GM21423 (cell line): ENCODE results near the gene SLC30A5.
"Not testable (repeated sequence)": the region's sequence is repeated elsewhere in the genome, so short reads cannot be mapped to it uniquely, and the experiment has no call there.

Experiments used
- ATAC-seq: cut with Tn5 transposase; IDR thresholded peaks from one replicate; pipeline ENCODE4 v1.9.1; 2021; ENCODE audit warnings: mild to moderate bottlenecking, moderate library complexity; ENCODE audit not compliant: unreplicated experiment

The SLC30A5 gene

DNA sequence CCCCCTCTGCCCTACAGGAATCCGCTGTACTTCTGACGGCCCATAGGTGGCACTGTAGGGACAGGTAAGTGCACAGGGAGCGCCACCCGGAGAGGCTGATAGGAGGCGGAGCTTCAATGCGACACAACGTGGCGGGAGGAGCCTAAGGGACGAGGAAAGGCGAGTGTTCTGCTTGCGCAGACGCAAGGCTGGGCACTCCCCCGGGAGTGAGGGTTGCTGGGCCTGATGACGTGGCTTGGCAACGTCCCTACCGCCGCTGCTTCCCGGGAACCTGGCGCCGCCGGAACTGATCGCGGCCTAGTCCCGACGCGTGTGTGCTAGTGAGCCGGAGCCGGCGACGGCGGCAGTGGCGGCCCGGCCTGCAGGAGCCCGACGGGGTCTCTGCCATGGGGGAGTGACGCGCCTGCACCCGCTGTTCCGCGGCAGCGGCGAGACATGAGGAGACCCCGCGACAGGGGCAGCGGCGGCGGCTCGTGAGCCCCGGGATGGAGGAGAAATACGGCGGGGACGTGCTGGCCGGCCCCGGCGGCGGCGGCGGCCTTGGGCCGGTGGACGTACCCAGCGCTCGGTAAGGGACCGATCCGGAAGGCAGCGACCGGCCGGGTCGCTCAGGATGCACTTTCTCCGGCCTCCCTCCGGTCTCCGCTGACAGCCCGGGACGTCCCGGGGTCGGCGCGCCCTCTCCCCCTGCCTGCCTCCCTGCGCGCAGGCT, at the start of gene SLC30A5:
TSS of gene SLC30A5 (plus strand) at position 244 of the 712 bp plus-strand sequence. CDS start at position 486, 242 bp downstream.
- peak; percentile 99 for ATAC-seq

- not testable (repeated sequence) for ATAC-seq
Measured at GRCh38 chr5:69045213-69045612, 48.6 kb upstream of the SLC30A5 start.

GRCh38 chr5:69046375-69046957, 47.3 kb upstream of the SLC30A5 start:
- no peak for ATAC-seq

DNA sequence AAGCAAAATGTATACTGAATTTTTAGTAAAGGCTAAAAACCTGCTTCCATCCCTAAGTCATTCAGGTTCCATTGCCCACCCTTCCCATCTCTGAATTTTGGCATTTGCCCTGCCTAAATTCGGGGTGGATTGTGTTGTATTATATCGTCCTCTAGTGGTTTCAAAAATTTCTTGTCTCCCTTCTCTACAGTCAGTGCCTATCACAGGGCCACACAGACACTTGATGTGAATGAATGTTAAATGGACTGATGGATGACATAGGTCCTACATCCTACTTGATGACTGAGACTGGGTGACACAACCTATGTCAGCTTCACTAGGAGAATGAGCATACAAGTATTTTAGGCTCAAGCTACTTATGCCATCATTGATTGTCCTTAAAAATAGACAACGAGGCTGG, 45.6 kb upstream of the SLC30A5 start:
- no peak for ATAC-seq

DNA sequence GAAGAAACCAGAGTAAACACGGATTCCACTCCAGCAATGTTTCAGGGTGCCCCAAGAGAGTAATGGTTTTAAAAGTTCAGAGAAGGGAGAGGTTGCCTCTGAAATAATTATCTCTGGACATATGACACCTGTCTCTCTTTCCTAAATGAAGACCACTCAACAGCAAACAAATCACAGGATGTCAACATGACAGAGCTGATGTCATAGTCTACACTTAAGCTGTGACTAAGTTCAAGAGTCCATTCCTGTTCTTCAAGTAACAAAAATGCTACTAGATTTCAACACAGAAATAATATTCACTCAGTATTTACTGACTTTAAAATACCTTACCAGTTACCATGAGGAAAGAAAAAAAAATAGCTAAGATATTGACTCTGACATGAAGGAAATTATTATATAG, 44.7 kb upstream of the SLC30A5 start:
- no peak for ATAC-seq

DNA sequence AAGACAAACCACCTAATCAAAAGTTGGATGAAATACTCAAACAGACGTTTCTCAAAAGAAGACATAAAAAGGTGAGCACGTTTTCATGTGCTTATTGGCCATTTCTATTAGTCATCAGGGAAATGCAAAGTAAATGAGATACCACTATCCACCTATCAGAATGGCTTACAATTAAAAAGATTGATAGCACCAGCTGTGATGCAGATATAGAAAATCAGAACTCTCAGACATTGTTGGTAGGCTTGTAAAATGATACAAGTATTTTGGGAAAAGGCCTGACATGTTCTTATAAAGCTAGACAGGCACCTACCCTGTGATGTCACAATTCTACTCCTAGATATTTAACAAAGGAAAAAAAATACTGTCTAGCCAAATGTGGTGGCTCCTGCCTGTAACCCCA, 44.0 kb upstream of the SLC30A5 start:
- ATAC-seq: no peak

GRCh38 chr5:69050214-69050613, 43.6 kb upstream of the SLC30A5 start:
- no peak for ATAC-seq

GRCh38 chr5:69052181-69052580, 41.6 kb upstream of the SLC30A5 start:
- no peak for ATAC-seq

GRCh38 chr5:69074664-69075521, 18.9 kb upstream of the SLC30A5 start:
- no peak for ATAC-seq

DNA sequence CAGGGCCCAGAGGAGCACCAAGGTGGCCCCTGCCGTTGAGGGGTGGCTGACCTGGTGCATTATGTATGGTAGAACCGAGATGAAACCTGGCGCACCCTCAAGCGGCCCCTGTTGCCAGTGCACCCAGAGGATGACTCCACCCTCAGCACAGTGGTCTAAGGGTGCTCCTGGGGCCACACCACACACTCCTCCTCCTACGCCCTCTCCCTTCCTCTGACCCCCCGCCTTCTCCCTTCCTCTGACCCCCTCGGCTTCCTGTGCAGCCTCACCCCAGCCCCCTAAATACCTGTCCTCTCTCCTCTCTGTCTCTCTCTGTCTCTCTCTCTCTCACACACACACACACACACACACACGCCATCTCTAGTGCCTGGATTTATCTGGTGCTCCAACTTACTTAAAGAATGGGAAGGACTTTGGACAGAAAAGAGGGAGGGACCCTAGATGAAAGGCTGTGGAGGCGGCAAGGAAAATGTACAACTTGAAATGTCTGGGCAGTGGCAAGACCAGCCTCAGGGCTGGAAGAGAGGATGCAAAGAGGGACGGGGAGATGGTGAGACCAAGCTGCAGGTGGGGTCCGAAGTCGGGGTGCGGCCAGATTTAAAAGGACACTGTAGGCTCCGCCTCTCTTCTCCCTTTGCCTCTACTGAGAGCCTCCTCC, 18.2 kb upstream of the SLC30A5 start:
- ATAC-seq: no peak

- no peak for ATAC-seq
Measured at GRCh38 chr5:69078921-69079540, 14.8 kb upstream of the SLC30A5 start.

DNA sequence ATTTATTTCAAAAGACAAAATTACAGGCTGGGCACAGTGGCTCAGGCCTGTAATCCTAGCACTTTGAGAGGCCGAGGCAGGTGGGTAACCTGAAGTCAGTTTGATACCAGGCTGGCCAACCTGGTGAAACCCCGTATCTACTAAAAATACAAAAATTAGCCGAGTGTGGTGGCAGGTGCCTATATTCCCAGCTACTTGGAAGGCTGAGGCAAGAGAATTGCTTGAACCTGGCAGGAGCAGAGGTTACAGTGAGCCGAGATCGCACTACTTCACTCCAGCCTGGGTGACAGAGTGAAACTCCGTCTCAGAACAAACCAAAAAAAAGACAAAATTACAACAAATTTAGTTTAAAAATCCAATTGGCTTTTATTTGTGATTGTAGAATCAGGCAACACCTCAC, 14.3 kb upstream of the SLC30A5 start:
- ATAC-seq: no peak

DNA sequence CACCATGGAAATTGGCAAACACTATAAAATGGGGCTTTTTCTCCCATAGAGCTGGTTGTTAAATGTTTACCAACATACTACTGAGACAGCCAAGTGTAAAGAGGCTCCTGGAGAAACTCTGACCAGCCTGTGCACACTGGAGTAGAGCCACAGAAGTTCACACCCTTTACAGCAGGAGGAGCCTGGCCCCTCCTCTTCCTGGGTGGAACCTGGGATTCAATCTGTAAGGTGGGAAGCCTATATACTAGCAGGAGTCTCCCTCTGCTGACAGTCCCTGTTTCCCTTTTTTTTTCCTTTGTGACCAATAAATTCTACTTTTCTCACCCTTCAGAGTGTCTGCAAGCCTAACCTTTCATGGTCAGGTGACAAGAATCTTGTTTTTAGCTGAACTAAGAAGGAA, 10.4 kb upstream of the SLC30A5 start:
- no peak for ATAC-seq

- ATAC-seq: no peak
Measured at GRCh38 chr5:69084195-69084594, 9.6 kb upstream of the SLC30A5 start.

DNA sequence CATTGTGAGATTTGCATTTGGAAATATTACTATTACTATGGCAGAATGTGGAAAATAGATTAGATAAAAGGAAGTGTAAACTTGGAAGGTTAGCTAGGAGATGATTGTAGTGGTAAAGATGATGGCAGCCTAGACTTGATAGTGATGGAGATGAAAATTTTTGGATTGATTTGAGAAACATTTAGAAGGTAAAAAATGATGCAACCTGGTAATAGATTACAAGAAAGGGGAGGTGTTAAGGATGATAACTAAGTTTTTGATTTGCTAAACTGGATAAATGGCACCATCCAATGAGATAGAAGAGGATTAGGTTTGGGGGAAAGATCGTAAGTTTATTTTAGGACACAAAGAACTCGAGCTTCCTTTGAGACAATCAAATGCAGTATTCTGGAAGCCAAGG, 8.9 kb upstream of the SLC30A5 start:
- no peak for ATAC-seq

- ATAC-seq: no peak
Measured at GRCh38 chr5:69086206-69086605, 7.6 kb upstream of the SLC30A5 start.

DNA sequence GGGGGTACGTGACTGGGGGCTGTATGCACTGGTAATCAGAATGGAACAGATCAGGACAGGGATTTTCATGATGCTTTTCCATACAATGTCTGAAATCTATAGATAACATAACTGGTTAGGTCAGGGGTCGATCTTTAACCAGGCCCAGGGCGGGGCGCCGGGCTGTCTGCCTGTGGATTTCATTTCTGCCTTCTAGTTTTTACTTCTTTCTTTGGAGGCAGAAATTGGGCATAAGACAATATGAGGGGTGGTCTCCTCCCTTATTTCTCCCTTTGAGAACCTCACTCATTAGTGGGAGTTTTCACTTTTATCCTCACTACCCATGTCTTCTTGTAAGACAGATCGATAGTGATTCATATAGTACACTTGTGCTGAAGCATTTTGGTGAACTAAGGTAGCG, 5.8 kb upstream of the SLC30A5 start:
- not testable (repeated sequence) for ATAC-seq

DNA sequence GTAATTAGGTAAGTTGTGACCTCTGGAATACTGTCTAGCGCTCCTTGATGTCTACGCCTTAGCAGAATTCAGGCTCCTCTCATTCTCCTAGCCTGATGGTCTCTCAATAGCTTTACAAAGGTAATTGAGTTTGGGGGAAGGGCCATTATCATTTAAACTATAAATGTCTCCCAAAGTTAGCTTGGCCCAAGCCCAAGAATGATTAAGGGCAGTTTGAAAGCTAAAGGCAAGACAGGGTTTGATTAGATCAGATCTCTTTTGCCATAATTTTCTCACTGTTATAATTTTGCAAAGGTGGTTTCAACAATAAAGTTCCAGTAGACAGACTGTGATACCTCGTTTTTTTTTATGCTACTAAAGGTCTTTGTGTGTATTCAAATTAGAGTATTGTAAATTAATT, 3.7 kb upstream of the SLC30A5 start:
- no peak for ATAC-seq

GRCh38 chr5:69091771-69092170, 2.0 kb upstream of the SLC30A5 start:
- no peak for ATAC-seq

DNA sequence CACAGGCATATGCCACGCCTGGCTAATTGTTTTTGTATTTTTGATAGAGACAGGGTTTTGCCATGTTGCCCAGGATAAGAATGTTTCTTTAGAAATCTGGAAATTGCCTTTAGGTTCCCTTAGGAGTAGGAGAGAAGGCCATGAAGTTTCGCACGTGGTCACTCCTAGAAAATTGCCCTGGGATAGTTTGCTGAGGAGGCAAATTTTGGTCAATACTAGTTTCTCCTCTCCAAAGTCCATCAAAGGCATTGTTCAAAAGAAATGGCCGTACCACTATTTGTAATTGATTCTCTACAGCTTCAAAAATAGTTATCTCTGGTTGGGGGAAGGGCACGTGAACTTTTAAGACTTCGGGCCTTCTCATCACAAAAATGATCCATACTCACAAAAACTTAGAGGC, 845 bp upstream of the SLC30A5 start:
- ATAC-seq: no peak

DNA sequence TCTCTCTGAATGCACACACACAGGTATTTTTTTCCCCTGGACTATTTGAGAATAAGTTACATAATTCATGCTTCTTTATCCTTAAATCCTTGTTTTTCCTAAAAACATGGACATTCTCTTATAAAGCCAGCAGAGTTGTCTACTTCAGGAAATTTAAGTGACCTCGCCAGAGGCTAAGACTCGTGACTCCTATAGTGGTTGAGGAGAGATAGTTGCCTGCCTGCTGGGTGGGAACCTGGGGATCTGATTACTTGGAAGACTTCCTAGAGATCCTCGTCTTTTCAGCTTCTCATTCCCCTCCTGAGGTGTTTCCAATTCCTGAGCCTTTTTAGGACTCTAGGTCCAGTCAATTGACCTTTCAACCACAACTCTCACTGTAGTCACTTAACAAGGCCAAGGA, 5.5 kb downstream of the SLC30A5 start:
- no peak for ATAC-seq
